GM20431 (cell line): ENCODE measurements around the gene TCF4.

Experiments
- in situ Hi-C: fragments of 300-500 bp; cut with MseI, MboI; formaldehyde crosslinking; loops from one replicate; pipeline ENCODE4 v1.15.0; 2020; ENCODE audit warnings: low sequenced_read_pairs; ENCODE audit not compliant: unreplicated experiment

Gene TCF4

GRCh38 chr18:55252053-55252675 lies 335.8 kb downstream of the TCF4 start:
- in situ Hi-C loops: no loop called here

GRCh38 chr18:55251254-55251971 lies 336.6 kb downstream of the TCF4 start:
- in situ Hi-C loops: no loop called here

DNA sequence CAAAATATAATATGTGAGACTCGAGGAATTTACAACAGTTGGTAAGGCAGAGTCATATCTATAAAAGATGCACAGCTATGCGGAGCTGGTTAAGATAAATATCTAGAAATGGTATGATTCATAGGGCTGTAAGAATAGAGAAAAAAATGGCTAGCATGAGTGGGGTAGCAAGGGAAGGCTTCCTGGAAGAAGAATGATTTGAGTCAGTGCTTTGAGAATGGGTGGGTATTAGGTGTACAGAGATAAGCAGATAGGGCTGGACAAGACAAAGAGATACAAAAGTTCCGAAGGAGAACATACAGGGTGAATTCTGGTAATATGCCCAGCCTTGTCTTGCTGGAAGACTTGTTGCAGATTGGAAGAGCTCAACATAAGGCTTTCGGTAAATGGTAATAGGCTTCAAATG lies 337.2 kb downstream of the TCF4 start:
- in situ Hi-C loops: no loop called here

- in situ Hi-C loops: loop anchor here (25.0 kb wide), 1 partner anchor 1338 kb away; no protein-coding TSS in a partner anchor
Measured at GRCh38 chr18:55249550-55249949, 338.4 kb downstream of the TCF4 start.

DNA sequence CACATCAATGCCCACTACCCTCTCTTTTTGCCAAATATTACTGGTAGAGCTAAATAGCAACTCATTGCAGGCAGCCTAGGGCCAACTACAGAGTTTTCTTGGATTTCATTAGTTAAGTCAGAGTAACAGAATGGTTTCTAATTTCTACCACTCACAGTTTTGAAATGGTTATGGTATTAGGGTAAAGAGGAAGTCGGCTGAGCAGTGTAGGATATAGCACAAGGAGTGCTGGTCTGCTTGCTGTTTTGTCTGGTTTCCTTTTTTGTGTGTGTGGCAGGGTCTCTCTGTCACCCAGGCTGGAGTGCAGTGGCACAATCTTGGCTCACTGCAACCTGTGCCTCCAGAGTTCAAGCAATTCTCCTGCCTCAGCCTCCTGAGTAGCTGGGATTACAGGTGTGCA lies 339.5 kb downstream of the TCF4 start:
- in situ Hi-C loops: loop anchor here (25.0 kb wide), 1 partner anchor 1339 kb away; no protein-coding TSS in a partner anchor

- in situ Hi-C loops: loop anchor here (25.0 kb wide), 1 partner anchor 1340 kb away; no protein-coding TSS in a partner anchor
Measured at GRCh38 chr18:55247032-55247431, 341.0 kb downstream of the TCF4 start.

DNA sequence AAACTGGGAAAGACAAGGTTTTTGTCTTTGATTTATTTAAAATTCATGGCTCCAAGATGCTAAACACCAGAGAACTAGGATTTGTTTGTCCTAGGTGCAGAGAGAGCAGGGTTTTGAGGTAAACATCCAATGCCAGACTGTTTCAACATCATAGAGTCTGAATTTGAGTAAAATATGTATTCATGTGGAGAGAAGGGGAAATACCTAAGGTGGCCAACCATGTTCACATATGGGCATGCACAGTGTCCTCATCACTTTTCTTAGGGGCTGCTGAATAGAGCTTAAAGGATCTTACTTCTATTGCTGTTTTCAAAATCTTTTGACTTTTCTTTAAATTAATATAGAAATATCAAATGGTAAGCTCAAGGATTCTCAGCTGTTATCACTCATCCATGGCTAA lies 341.7 kb downstream of the TCF4 start:
- in situ Hi-C loops: loop anchor here (25.0 kb wide), 1 partner anchor 1341 kb away; no protein-coding TSS in a partner anchor

DNA sequence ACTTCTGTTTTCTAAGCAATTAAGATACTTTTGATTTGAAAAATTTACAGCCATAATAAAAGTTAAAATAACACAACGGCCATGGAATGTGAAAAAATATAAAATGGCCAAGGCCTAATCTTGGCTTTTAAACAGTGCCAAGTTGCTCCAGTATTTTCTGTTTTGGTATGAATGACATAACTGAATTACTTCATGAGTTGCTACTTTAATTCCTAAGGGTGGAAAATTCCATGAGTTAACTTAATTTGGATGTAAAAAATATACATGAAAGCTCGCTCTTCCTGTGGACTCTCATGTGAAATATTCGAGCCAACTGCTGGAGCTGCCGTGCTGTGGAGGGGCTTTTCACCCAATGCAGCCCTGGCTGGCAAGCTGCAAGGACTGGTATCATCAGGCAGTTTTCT lies 342.8 kb downstream of the TCF4 start:
- in situ Hi-C loops: loop anchor here (25.0 kb wide), 1 partner anchor 1342 kb away; no protein-coding TSS in a partner anchor

- in situ Hi-C loops: loop anchor here (25.0 kb wide), 1 partner anchor 1343 kb away; no protein-coding TSS in a partner anchor
Measured at GRCh38 chr18:55244546-55244945, 343.4 kb downstream of the TCF4 start.

- in situ Hi-C loops: loop anchor here (25.0 kb wide), 1 partner anchor 1343 kb away; no protein-coding TSS in a partner anchor
Measured at GRCh38 chr18:55243857-55244256, 344.1 kb downstream of the TCF4 start.

- in situ Hi-C loops: loop anchor here (25.0 kb wide), 1 partner anchor 1344 kb away; no protein-coding TSS in a partner anchor
Measured at GRCh38 chr18:55243255-55243654, 344.7 kb downstream of the TCF4 start.

- in situ Hi-C loops: loop anchor here (25.0 kb wide), 1 partner anchor 1346 kb away; no protein-coding TSS in a partner anchor
Measured at GRCh38 chr18:55240978-55241377, 347.0 kb downstream of the TCF4 start.

DNA sequence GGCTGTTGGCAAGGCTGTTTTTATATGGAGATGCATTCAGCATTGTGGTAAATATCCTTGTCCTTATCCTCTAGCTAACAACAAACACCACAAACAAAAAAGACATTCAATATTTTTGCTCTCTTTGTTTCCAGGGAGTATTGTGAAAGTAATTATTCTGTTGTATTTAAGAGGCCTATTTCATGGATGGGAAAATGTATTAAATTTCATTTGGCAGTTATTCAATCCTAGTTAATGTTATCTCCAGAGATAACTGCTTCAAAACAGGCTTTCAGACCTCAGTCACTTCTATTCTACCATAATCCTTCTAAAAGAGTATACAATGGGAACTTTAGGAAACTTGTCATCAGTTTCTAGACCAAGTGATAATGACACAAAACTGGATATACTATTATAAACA lies 348.3 kb downstream of the TCF4 start:
- in situ Hi-C loops: loop anchor here (25.0 kb wide), 1 partner anchor 1348 kb away; no protein-coding TSS in a partner anchor

DNA sequence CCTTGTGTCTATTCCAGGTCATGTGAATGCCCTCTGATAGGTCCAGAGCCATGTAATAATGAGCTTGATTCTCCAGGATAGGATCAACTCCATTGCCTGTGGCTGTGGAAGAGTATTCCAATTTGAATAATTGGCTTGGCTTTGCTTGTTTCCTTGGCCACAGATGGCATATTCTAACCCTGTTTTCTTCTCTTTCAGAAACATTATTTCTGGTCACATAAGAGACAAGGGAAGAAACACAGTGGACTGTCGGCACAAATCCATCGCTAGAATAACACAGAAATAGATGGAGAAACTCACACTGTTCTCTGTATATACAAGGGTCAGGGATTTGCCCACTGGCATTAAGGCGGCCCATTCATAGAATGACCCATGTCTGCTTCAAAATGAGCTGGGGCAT lies 350.3 kb downstream of the TCF4 start:
- in situ Hi-C loops: loop anchor here (25.0 kb wide), 1 partner anchor 1350 kb away; no protein-coding TSS in a partner anchor

DNA sequence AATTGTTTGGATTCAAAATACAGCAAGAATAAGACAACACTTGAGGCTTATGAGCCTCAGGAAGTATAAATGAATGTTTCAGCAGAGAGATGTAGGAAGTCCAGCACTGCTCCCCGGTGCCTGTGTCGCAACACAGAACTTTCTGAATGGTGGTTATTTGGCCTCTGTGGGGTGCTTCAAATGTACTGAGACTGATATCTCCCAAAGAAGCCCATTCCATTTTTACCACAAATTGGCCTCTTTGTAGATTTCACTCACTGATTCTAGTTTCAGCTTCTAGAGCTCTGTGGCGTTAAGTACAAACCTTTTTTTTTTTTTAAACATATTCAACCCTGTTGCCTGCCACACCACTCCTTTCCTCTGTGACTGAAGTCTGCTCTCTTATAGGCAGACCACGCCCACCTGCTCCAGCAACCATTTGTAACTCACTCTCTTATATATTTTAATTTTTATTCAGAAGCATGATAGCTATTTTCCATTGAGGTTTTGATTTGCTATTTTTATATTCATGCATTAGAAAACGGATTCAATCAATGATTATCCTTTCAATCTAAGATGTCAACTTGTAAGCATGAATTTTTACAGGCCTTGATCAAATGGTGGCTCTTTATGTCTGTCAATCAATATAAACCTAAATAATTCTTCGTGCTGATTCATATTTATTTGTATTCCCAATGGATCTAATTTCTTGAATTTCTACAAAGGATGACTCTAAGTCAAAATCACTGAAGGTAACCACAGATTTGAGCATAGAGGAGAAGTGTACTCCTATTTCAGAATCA lies 351.7 kb downstream of the TCF4 start:
- in situ Hi-C loops: loop anchor here (25.0 kb wide), 1 partner anchor 1351 kb away; no protein-coding TSS in a partner anchor

GRCh38 chr18:55235094-55235461 lies 352.9 kb downstream of the TCF4 start:
- in situ Hi-C loops: loop anchor here (25.0 kb wide), 1 partner anchor 1352 kb away; no protein-coding TSS in a partner anchor

DNA sequence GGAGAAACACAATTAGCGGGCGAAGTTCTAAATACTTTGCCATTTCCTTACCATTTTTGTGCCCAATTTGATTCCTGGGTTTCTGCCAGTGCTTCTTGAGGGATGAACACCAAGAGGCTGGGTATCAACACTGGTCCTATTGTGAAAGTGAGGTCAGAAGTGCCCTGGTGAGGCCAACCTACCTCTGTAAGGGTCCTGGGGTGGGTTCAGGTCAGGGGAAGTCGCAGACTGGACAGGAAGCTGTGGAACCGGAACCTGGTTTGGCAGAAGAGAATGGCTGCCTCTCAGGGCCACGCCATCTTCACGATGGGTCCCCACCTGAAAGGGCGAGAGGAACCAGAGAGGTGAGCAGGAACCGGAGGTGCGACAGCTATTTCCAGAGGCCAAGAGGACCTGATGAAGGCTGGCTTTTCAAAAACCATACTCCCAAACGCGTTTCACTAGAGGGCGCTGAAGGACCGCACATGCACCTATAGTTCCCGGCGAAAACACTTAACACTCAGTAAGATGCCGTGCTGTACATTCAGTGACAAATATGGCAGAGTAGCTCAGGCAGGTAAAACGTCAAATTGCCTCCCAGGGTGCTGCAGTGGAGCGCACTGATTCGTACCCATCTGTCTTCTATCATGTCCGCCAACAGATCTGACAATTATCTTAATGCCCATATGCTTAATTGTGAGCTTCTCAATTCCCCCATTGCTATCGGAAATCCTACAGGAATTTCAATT lies 353.5 kb downstream of the TCF4 start:
- in situ Hi-C loops: loop anchor here (25.0 kb wide), 1 partner anchor 1353 kb away; no protein-coding TSS in a partner anchor

DNA sequence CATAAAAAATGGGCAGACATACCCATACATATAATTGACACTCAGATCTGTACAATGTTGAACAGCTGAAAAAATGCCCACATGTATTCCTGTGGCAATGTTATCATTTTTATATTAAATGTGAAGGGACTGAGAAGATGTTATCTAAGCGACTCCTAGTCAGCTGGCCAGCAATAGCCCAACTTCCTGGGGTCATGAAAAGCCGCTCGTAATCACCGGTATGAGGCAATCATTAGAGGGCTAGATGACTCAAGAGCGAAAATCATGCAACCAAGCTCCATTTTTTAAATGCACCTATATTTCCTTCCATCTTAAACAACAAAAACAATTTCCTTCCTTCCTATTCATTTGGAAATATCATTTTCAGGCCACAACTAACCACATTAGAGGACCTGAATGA lies 354.1 kb downstream of the TCF4 start:
- in situ Hi-C loops: loop anchor here (25.0 kb wide), 1 partner anchor 1353 kb away; no protein-coding TSS in a partner anchor

DNA sequence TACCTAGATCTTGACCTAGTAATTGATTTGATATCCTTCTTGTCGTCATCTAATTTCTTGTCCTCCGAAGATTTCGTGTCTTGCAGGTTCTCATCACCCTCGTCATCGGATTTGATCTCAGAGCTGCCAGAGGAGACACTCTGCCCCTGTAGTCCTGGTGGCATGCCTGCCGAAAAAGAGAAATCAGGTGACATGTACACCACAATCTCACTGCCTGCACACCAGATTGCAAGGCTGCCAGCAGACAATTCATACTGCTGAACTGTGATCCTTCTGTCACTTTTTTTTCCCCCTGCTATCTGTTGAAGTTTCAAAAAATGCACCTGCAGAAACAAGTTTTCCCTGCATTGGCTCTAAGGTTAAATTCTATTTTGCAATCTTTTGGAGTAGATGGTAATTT lies 355.5 kb downstream of the TCF4 start:
- in situ Hi-C loops: loop anchor here (25.0 kb wide), 1 partner anchor 1355 kb away; no protein-coding TSS in a partner anchor
